ENCODE data around the gene S100Z.

GRCh38 chr5:76893294-76893693 is 43.5 kb downstream of the S100Z start:
- no peak for TF ChIP-seq CTCF (IDR thresholded peaks at IDR 0.05)
- TF ChIP-seq POLR2A (IDR thresholded peaks at IDR 0.05) = no peak
